ENCODE results near the gene PHB1. TPM values are rescaled to one million over a fixed set of nuclear protein-coding genes. Genes with fewer than 3 reads are reported as not detected.

PHB1 gene
- polyA plus RNA-seq, 1 of the 3 experiments (the other 2 are of a cell fraction): 379 TPM

DNA sequence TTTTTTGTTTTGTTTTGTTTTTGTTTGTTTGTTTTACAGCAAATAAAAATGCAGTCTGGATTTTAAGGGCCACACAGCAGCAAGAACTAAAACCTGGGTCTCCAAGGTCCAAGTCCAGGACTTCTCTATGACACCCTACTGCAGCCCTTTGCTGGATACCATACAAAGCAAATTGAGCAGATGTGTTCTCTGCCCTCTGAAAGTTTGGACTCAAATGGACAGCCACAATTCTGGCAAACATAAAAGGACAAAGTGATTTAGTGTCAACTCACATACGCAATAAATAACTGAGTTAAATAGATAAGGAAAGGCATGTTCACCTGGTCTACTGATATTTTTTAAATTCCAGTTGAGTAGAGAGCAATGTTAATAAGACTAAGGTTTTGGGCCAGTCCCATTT, 44.9 kb downstream of the PHB1 start:
- H3K27ac ChIP-seq (ENCODE audit: low read depth in 2 of 2, low read length in 1 of 2): no peak overlapping the region
- H4K20me1 ChIP-seq (ENCODE audit: insufficient read depth): no peaks in the 10 kb centered on the region
- POLR2A ChIA-PET: no interaction called here
- H3K27me3 ChIP-seq (ENCODE audit: insufficient read depth): no peaks in the 10 kb centered on the region
- WGBS (ENCODE audit: low lambda C conversion rate): 96% methylated on average over 1 of the region's 1 CpG
- H3K4me2 ChIP-seq: no peak overlapping the region
- H3K9me3 ChIP-seq: no peaks in the 10 kb centered on the region
- peaks cover 8% of the 10 kb centered on the region for H3F3A ChIP-seq (replicated peaks; ENCODE audit: insufficient read depth)
- TF ChIP-seq, protein P1, sequence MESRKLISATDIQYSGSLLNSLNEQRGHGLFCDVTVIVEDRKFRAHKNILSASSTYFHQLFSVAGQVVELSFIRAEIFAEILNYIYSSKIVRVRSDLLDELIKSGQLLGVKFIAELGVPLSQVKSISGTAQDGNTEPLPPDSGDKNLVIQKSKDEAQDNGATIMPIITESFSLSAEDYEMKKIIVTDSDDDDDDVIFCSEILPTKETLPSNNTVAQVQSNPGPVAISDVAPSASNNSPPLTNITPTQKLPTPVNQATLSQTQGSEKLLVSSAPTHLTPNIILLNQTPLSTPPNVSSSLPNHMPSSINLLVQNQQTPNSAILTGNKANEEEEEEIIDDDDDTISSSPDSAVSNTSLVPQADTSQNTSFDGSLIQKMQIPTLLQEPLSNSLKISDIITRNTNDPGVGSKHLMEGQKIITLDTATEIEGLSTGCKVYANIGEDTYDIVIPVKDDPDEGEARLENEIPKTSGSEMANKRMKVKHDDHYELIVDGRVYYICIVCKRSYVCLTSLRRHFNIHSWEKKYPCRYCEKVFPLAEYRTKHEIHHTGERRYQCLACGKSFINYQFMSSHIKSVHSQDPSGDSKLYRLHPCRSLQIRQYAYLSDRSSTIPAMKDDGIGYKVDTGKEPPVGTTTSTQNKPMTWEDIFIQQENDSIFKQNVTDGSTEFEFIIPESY (IDR thresholded peaks at IDR 0.05; ENCODE audit: borderline replicate concordance, low read depth): no peak
- TF ChIP-seq RCOR1 (IDR thresholded peaks at IDR 0.05; ENCODE audit: low read length): no peak
- no peak for TF ChIP-seq SMC3 (IDR thresholded peaks at IDR 0.05; ENCODE audit: low read depth, low read length)
- TF ChIP-seq, protein P2, sequence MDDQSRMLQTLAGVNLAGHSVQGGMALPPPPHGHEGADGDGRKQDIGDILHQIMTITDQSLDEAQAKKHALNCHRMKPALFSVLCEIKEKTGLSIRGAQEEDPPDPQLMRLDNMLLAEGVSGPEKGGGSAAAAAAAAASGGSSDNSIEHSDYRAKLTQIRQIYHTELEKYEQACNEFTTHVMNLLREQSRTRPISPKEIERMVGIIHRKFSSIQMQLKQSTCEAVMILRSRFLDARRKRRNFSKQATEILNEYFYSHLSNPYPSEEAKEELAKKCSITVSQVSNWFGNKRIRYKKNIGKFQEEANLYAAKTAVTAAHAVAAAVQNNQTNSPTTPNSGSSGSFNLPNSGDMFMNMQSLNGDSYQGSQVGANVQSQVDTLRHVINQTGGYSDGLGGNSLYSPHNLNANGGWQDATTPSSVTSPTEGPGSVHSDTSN (IDR thresholded peaks at IDR 0.05): no peak
- no peak for TF ChIP-seq NRF1 (IDR thresholded peaks at IDR 0.05; ENCODE audit: low read depth, low read length)
- TF ChIP-seq EP300 (IDR thresholded peaks at IDR 0.05; ENCODE audit: borderline replicate concordance in 1 of 2, low read depth in 1 of 2, low read length in 1 of 2): no peak
- no peak for TF ChIP-seq TEAD4 (IDR thresholded peaks at IDR 0.05; ENCODE audit: borderline replicate concordance, insufficient read depth)
- no peak for TF ChIP-seq TCF12 (IDR thresholded peaks at IDR 0.05)
- TF ChIP-seq NFIC (IDR thresholded peaks at IDR 0.05; ENCODE audit: borderline replicate concordance): no peak
- TF ChIP-seq ELF1 (IDR thresholded peaks at IDR 0.05): no peak
- no peak for TF ChIP-seq CHD2 (IDR thresholded peaks at IDR 0.05; ENCODE audit: low read length, partially characterized antibody)
- TF ChIP-seq RFX5 (IDR thresholded peaks at IDR 0.05; ENCODE audit: low read length): no peak
- no peak for TF ChIP-seq GATA2 (CRISPR knock-in tag; IDR thresholded peaks at IDR 0.05)
- TF ChIP-seq RAD21 (IDR thresholded peaks at IDR 0.05; ENCODE audit: low read length): no peak
- TF ChIP-seq EZH2phosphoT487 (IDR thresholded peaks at IDR 0.05; ENCODE audit: borderline replicate concordance, low read depth): no peak
- TF ChIP-seq, protein P3, sequence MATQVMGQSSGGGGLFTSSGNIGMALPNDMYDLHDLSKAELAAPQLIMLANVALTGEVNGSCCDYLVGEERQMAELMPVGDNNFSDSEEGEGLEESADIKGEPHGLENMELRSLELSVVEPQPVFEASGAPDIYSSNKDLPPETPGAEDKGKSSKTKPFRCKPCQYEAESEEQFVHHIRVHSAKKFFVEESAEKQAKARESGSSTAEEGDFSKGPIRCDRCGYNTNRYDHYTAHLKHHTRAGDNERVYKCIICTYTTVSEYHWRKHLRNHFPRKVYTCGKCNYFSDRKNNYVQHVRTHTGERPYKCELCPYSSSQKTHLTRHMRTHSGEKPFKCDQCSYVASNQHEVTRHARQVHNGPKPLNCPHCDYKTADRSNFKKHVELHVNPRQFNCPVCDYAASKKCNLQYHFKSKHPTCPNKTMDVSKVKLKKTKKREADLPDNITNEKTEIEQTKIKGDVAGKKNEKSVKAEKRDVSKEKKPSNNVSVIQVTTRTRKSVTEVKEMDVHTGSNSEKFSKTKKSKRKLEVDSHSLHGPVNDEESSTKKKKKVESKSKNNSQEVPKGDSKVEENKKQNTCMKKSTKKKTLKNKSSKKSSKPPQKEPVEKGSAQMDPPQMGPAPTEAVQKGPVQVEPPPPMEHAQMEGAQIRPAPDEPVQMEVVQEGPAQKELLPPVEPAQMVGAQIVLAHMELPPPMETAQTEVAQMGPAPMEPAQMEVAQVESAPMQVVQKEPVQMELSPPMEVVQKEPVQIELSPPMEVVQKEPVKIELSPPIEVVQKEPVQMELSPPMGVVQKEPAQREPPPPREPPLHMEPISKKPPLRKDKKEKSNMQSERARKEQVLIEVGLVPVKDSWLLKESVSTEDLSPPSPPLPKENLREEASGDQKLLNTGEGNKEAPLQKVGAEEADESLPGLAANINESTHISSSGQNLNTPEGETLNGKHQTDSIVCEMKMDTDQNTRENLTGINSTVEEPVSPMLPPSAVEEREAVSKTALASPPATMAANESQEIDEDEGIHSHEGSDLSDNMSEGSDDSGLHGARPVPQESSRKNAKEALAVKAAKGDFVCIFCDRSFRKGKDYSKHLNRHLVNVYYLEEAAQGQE (IDR thresholded peaks at IDR 0.05; ENCODE audit: low read depth, low read length): no peak
- TF ChIP-seq, protein P4, sequence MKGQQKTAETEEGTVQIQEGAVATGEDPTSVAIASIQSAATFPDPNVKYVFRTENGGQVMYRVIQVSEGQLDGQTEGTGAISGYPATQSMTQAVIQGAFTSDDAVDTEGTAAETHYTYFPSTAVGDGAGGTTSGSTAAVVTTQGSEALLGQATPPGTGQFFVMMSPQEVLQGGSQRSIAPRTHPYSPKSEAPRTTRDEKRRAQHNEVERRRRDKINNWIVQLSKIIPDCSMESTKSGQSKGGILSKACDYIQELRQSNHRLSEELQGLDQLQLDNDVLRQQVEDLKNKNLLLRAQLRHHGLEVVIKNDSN (IDR thresholded peaks at IDR 0.05; ENCODE audit: borderline replicate concordance, low read depth): no peak
- TF ChIP-seq POLR2AphosphoS5 (IDR thresholded peaks at IDR 0.05; ENCODE audit: low read depth, low read length): no peak
- TF ChIP-seq, protein P5, sequence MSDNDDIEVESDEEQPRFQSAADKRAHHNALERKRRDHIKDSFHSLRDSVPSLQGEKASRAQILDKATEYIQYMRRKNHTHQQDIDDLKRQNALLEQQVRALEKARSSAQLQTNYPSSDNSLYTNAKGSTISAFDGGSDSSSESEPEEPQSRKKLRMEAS (IDR thresholded peaks at IDR 0.05; ENCODE audit: low read depth): no peak
- H3K4me3 ChIP-seq (ENCODE audit: low read depth in 2 of 2, low read length in 1 of 2): no peak overlapping the region
- CTCF ChIA-PET: interaction anchor here (0.6 to 2.4 kb wide), 8 partner anchors 11 to 485 kb away, joined by 3 to 21 read pairs (median 4); no protein-coding TSS in a partner anchor
- H3K4me1 ChIP-seq (ENCODE audit: control insufficient read depth in 1 of 2, insufficient read depth in 2 of 2, low read depth in 1 of 2, low read length in 1 of 2): peaks cover 0 to 2% of the 10 kb centered on the region in 2 experiments; a peak in 1 of 4 replicates
- no peaks in the 10 kb centered on the region for H3K79me2 ChIP-seq (ENCODE audit: insufficient read depth)
- H3K36me3 ChIP-seq (replicated peaks in 1 of 2; ENCODE audit: control insufficient read depth in 1 of 2, insufficient read depth in 2 of 2, low read length in 1 of 2): no peaks in the 10 kb centered on the region
- no peak for DNase-seq
- no peak overlapping the region for H3K9ac ChIP-seq
- no peak overlapping the region for H2AFZ ChIP-seq (ENCODE audit: low read depth)
- no peaks in the 10 kb centered on the region for H3K9me2 ChIP-seq

Measured in SK-N-SH (cell line).